ENCODE results near the gene STIP1.
"Not testable (repeated sequence)": the region's sequence is repeated elsewhere in the genome, so short reads cannot be mapped to it uniquely, and the experiment has no call there.

Gene STIP1

DNA sequence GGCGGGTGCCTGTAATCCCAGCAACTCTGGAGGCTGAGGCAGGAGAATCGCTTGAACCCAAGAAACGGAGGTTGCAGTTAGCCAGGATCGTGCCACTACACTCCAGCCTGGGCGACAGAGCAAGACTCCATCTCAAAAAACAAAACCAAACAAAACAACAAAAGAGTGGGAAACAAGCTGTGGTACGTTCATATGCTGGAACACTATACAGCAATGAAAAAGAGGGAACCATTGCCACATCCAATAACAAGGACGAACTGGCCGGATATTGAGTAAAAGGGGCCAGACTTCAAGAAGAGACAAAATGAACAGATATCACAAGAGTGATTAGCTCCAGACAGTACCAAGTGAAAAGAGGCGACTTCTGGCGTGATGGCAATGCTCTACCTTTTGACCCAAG lies 24.9 kb upstream of the STIP1 start:
- no peak overlapping the region for H3K4me3 ChIP-seq (ENCODE audit: control insufficient read depth, low read depth, low read length)
- TF ChIP-seq, protein P1, sequence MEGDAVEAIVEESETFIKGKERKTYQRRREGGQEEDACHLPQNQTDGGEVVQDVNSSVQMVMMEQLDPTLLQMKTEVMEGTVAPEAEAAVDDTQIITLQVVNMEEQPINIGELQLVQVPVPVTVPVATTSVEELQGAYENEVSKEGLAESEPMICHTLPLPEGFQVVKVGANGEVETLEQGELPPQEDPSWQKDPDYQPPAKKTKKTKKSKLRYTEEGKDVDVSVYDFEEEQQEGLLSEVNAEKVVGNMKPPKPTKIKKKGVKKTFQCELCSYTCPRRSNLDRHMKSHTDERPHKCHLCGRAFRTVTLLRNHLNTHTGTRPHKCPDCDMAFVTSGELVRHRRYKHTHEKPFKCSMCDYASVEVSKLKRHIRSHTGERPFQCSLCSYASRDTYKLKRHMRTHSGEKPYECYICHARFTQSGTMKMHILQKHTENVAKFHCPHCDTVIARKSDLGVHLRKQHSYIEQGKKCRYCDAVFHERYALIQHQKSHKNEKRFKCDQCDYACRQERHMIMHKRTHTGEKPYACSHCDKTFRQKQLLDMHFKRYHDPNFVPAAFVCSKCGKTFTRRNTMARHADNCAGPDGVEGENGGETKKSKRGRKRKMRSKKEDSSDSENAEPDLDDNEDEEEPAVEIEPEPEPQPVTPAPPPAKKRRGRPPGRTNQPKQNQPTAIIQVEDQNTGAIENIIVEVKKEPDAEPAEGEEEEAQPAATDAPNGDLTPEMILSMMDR (conservative IDR thresholded peaks at IDR 0.05; ENCODE audit: control insufficient read depth, insufficient read depth, low read depth, low read length): no peak
- no peak for DNase-seq (ENCODE audit: low read depth)

DNA sequence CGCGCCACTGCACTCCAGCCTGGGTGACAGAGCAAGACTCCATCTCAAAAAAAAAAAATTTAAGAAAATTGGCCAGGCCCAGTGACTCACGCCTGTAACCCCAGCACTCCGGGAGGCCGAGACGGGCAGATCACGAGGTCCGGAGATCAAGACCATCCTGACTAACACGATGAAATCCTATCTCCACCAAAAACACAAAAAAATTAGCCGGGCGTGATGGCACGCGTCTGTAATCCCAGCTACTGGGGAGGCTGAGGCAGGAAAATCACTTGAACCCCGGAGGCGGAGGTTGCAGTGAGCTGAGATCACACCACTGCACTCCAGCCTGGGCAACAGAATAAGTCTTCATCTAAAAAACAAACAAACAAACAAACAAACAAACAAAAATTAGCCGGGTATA lies 23.2 kb upstream of the STIP1 start:
- not testable (repeated sequence) for DNase-seq (ENCODE audit: low read depth); H3K4me3 ChIP-seq (ENCODE audit: control insufficient read depth, low read depth, low read length)

DNA sequence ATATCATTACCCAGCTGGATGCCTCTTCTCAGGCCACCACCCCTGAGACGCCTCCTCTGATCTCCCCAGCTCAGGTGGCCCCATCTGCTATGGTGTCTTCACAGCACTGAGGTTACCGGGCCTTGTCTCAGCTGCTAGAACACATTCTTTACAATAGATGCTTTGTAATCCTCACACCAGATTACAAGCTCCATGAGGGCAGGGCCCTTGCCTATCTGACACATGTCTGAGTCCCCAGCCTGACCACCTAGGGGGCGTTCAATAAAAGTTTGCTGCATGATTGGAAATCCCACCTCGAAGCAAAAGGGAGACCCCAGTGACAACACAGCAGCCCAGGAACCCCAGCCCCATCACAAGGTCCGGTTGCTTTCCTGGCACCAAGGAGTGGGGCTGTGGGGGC lies 22.0 kb upstream of the STIP1 start:
- no peak overlapping the region for H3K4me3 ChIP-seq (ENCODE audit: control insufficient read depth, low read depth, low read length)
- DNase-seq (ENCODE audit: low read depth): no peak
- TF ChIP-seq, protein P1 (conservative IDR thresholded peaks at IDR 0.05; ENCODE audit: control insufficient read depth, insufficient read depth, low read depth, low read length): no peak

DNA sequence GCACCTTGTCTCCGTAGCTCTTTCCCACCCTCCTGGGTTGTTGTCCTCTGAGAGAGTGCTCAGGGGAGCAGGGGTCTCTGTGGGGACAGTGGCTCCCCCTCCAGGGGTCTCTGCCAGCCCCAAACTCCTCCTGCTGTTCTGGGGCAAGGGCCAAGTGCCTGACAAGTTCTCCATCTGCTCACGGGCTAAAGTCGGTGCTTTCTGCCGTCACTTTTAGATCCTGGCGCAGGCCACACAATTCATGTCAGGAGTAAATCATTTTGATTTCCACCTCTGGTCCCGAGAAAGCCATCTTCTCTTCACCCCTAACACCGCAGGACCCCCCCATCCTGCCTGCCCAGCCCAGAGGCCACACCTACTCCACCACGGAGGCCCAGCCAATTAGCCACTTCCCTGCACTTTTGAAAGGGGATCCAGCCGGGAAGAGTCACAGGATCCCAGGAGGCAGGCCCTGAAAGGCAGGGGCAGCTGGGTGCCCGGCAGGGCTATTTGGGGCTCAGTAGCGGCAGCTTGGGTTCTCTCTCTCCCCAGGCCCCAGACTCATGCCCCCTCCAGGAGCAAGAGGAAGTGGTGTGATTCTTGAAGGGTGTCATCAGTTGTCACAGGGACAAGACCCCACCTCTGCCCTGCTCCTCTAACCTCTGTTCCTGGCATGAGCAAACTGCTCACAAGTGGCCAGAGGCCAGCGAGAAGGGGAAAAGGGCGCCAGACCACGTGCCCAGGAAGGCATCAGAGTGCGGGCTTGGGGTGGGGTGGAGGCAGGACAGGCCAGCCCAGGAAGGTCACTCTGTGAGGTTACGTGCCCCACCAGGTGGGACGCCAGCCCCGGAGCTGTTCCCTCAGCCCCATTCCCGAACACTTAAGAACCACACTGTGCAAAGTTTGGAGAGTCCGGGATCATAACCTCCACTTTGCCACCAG lies 21.3 kb upstream of the STIP1 start:
- H3K4me3 ChIP-seq (ENCODE audit: control insufficient read depth, low read depth, low read length): peak overlapping the region; percentile 53
- TF ChIP-seq, protein P1 (conservative IDR thresholded peaks at IDR 0.05; ENCODE audit: control insufficient read depth, insufficient read depth, low read depth, low read length): no peak
- no peak for DNase-seq (ENCODE audit: low read depth)

DNA sequence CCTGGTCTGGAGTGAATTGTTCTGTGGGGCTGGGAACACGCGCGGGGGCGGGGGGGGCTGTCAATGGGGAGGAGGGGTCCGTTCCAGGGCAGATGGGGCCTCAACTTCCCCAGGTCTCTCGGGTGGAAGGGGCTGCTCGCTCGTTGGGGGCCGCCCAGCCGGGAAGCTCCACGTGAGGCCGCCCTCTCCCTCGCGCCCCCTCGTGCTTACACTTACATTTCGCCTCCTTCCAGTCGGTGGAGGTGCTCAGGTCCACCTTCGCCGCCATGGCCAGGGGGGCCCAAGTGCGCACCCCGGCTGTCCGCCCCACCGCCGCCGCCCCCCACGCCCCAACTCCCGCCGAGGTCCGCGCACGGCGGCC lies 20.5 kb upstream of the STIP1 start:
- H3K4me3 ChIP-seq (ENCODE audit: control insufficient read depth, low read depth, low read length): peak overlapping the region; percentile 53
- DNase-seq (ENCODE audit: low read depth): no peak
- TF ChIP-seq, protein P1 (conservative IDR thresholded peaks at IDR 0.05; ENCODE audit: control insufficient read depth, insufficient read depth, low read depth, low read length): no peak

DNA sequence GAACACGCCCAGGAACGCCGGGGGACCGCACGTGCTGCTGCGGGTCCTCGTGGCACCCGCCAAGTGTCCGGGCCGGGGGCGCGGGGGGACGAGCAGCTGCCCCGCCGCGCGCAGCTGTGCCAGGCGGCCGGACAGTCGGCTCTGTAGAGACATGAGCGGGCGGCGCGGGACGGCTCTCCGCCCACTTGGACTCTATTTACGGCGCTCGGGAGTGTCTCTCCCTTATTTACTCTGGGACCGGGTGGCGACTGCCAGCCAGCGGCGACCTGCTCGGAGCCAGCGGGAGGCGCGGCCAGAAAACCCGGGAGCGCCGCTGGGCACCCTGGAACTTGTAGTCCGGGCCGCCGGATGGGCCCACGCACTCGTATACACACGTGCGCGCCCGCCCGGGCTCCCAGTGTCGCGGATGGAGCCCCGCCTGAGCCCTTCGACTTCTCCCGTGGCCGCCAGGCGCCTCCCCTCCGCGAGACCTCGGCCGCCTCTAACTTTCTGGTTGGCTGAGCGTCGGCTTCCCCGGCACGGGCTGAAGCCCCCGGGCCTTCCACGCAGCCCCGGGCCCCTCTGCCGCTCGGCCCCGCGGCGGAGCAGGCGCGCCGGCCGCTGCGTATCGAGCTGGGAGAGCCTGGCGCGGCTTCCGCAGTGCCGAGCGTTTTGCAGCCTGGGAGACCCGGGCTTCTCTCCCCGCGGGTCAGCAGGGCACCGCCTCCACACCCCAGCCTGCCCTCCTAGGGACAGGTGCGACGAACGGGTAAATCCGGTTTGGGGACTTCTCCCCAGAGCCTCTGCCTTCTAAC lies 19.9 kb upstream of the STIP1 start, which contains the start of gene MACROD1:
TSS of gene MACROD1 (minus strand) at position 272 of the 794 bp plus-strand sequence. CDS start at position 153, 119 bp downstream.
- TF ChIP-seq, protein P1 (conservative IDR thresholded peaks at IDR 0.05; ENCODE audit: control insufficient read depth, insufficient read depth, low read depth, low read length): no peak
- DNase-seq (ENCODE audit: low read depth): peak; percentile 74
- peak within 1 kb of the TSS; percentile 53 for H3K4me3 ChIP-seq (ENCODE audit: control insufficient read depth, low read depth, low read length)

DNA sequence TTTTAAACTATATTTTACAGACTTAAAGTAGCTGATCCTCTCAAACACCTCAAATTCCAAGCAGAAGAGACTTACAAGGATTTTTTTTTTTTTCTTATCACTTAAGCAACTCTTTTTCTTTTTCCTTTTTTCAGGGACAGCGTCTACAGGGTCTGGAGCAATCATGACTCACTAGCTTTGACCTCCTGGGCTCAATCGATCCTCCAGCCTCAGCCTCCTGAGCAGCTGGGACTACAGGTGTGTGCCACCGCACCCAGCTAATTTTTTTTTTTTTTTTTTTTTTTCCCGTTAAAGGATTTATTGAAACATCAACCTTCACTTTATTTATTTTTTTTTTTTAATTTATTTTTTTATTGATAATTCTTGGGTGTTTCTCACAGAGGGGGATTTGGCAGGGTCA lies 15.6 kb upstream of the STIP1 start:
- no peak overlapping the region for H3K4me3 ChIP-seq (ENCODE audit: control insufficient read depth, low read depth, low read length)
- DNase-seq (ENCODE audit: low read depth): no peak
- TF ChIP-seq, protein P1 (conservative IDR thresholded peaks at IDR 0.05; ENCODE audit: control insufficient read depth, insufficient read depth, low read depth, low read length): no peak
